A549 (cell line): ENCODE results near the gene HNRNPAB. TPM values are rescaled to one million over a fixed set of nuclear protein-coding genes. Genes with fewer than 3 reads are reported as not detected.

ENCODE experiments used
- ATAC-seq, 2 experiments: fragments of 200-7000 bp in 1 of 2; fragments of >200 bp in 1 of 2; cut with Nextera tagmentation in 1 of 2; cut with Tn5 transposase in 1 of 2; 3 replicates each; pipeline versions ENCODE4 v1.8.0 to v1.9.1; 2018 to 2020; ENCODE audit warnings: mild to moderate bottlenecking in 1 of 2, moderate library complexity in 1 of 2
- CTCF ChIA-PET: fragments of 300-600 bp; sonication (Branson Sonifier 250); formaldehyde crosslinking; extraction: SDS; loops from one replicate; lab custom pipeline; 2021; ENCODE audit warnings: antibody characterized with exemption, inconsistent platforms; lab: Yijun Ruan, JAX
- POLR2A ChIA-PET: fragments of 350-600 bp; formaldehyde crosslinking; extraction: SDS; loops from one replicate; lab custom pipeline; 2021; ENCODE audit warnings: antibody characterized with exemption, inconsistent platforms; lab: Yijun Ruan, JAX
- DNase-seq, 2 experiments: peaks; one replicate each; pipeline versions ENCODE4 v3.0.0 to v3.0.0-alpha.2; 2011 to 2016; ENCODE audit warnings: low read depth in 1 of 2, low spot score in 1 of 2
- FAIRE-seq: peaks from 2 replicates; lab custom pipeline; 2011; peaks lifted over from hg19 to GRCh38; lab: Jason Lieb, UNC
- H3K27ac ChIP-seq, 2 experiments: fragments of >200 bp; sonication (Bioruptor Twin); formaldehyde crosslinking; 3 replicates each; pipeline ENCODE4 v1.5.1; 2016 to 2017
- H3K4me1 ChIP-seq: fragments of >200 bp; sonication (Bioruptor Twin); formaldehyde crosslinking; 3 replicates; pipeline ENCODE4 v1.6.1; 2016
- H3K4me2 ChIP-seq: fragments of >200 bp; sonication (Bioruptor Twin); formaldehyde crosslinking; 3 replicates; pipeline ENCODE4 v1.6.1; 2016
- H3K4me3 ChIP-seq: fragments of >200 bp; sonication (Bioruptor Twin); formaldehyde crosslinking; 3 replicates; pipeline ENCODE4 v1.5.1; 2016
- H3K9me3 ChIP-seq: fragments of >200 bp; sonication (Bioruptor Twin); formaldehyde crosslinking; 3 replicates; pipeline ENCODE4 v1.6.1; 2016
- CHD4 ChIP-seq: fragments of 200-600 bp; sonication (generic); IDR thresholded peaks from 2 replicates; pipeline ENCODE4 v1.6.1; 2016; ENCODE audit warnings: antibody characterized with exemption, mild to moderate bottlenecking, borderline replicate concordance
- E2F6 ChIP-seq: IDR thresholded peaks from 2 replicates; pipeline ENCODE4 v1.6.1; 2012; ENCODE audit warnings: low read depth, borderline replicate concordance
- EHMT2 ChIP-seq: fragments of 200-600 bp; sonication (generic); IDR thresholded peaks from 2 replicates; pipeline ENCODE4 v1.6.1; 2016; ENCODE audit warnings: antibody characterized with exemption, low read depth, mild to moderate bottlenecking, moderate library complexity
- ELK1 ChIP-seq: fragments of 150-350 bp; IDR thresholded peaks from 2 replicates; pipeline ENCODE4 v1.6.1; 2014; ENCODE audit warnings: low read depth, mild to moderate bottlenecking, low read length
- EP300 ChIP-seq, 2 experiments: fragments of >200 bp; sonication (Bioruptor Twin); formaldehyde crosslinking; IDR thresholded peaks; 2 replicates in 1 of 2; 3 replicates in 1 of 2; pipeline ENCODE4 v1.6.1; 2016 to 2017
- FOSL2 ChIP-seq, 2 experiments: fragments of 450-650 bp in 1 of 2; fragments of >200 bp in 1 of 2; sonication (Bioruptor Twin) in 1 of 2; formaldehyde crosslinking; IDR thresholded peaks; 2 replicates each; pipeline versions ENCODE4 v1.5.0 to v1.6.1; 2016 to 2020; ENCODE audit warnings: mild to moderate bottlenecking in 1 of 2, moderate library complexity in 1 of 2
- FOXS1 ChIP-seq: fragments of 250-450 bp; sonication (Bioruptor Pico); IDR thresholded peaks from 2 replicates; pipeline ENCODE4 v1.5.0; 2020; ENCODE audit warnings: mild to moderate bottlenecking, moderate library complexity
- HES2 ChIP-seq: fragments of >200 bp; sonication (Bioruptor Twin); formaldehyde crosslinking; IDR thresholded peaks from 2 replicates; pipeline ENCODE4 v1.6.1; 2016
- HMGXB4 ChIP-seq: fragments of 250-450 bp; sonication (Bioruptor Pico); IDR thresholded peaks from 2 replicates; pipeline ENCODE4 v1.5.0; 2021; ENCODE audit warnings: mild to moderate bottlenecking, moderate library complexity, borderline replicate concordance
- HOXB13 ChIP-seq: fragments of 250-450 bp; sonication (Bioruptor Pico); IDR thresholded peaks from 2 replicates; pipeline ENCODE4 v1.5.0; 2020; ENCODE audit warnings: low read depth, mild to moderate bottlenecking, moderate library complexity
- HOXB5 ChIP-seq: fragments of 250-450 bp; sonication (Bioruptor Pico); IDR thresholded peaks from 2 replicates; pipeline ENCODE4 v1.5.0; 2020; ENCODE audit warnings: mild to moderate bottlenecking, moderate library complexity
- NR3C1 ChIP-seq: fragments of >200 bp; sonication (Bioruptor Twin); formaldehyde crosslinking; IDR thresholded peaks from 3 replicates; pipeline ENCODE4 v1.6.1; 2017
- PHF8 ChIP-seq: fragments of 200-600 bp; sonication (generic); IDR thresholded peaks from 2 replicates; pipeline ENCODE4 v1.6.1; 2016; ENCODE audit warnings: low read depth, mild to moderate bottlenecking, antibody characterized with exemption, moderate library complexity, borderline replicate concordance
- SMC3 ChIP-seq: fragments of >200 bp; sonication (Bioruptor Twin); formaldehyde crosslinking; IDR thresholded peaks from 3 replicates; pipeline ENCODE4 v1.6.1; 2018; ENCODE audit warnings: inconsistent platforms
- SREBF2 ChIP-seq: fragments of 450-650 bp; IDR thresholded peaks from 2 replicates; pipeline ENCODE4 v1.6.1; 2014; ENCODE audit warnings: mild to moderate bottlenecking, moderate library complexity
- WGBS: methylation state at CpG from one replicate; pipeline ENCODE4 v1.1.6; 2017; ENCODE audit errors: missing lambda C conversion rate; 5-methylcytosine and 5-hydroxymethylcytosine counted together
- polyA plus RNA-seq, 4 experiments: library from polyadenylated mRNA; depleted of rRNA in 3 of 4; stranded (reverse); fragments of >200 nt; fragmentation: RNase III in 1 of 4; extraction: RNeasy Plus Mini Kit Qiagen cat#74134 plus additional on column Dnase treatment in 1 of 4; gene quantifications; 2 replicates in 3 of 4; 3 replicates in 1 of 4; pipeline ENCODE4 v1.2.3, GENCODE V29; 2011 to 2017
- TF ChIP-seq, protein P1 (sequence below): fragments of >200 bp; sonication (Bioruptor Twin); formaldehyde crosslinking; IDR thresholded peaks from 3 replicates; pipeline ENCODE4 v1.5.1; 2016
- TF ChIP-seq, protein P2 (sequence below): fragments of 450-650 bp; IDR thresholded peaks from 2 replicates; pipeline ENCODE4 v1.6.1; 2014; ENCODE audit warnings: antibody characterized with exemption

HNRNPAB gene
- polyA plus RNA-seq, 2 of the 4 experiments (the other 2 are of a cell fraction): 200 to 352 TPM

DNA sequence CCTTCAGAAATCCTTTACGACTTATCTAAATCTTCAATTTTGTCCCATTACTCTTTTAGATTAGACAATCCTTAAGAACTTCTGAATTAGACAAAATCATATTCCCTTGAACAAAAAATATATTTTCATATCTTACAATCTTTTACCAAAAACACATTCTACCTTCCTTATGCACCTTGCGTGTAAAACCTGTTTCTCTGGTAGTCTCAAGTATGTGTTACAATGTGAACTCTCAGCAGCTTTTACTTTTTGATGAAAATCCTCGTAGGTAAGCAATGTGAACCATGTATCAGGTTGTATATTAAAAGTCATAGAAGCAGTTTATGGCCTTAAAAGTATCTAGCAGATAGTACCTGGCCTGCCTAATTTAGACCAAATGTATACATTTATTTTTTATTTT, 29.9 kb upstream of the HNRNPAB start:
- POLR2A ChIA-PET: interaction anchor here (1.3 kb wide), 1 partner anchor 30 kb away, joined by 3 read pairs; the partner anchor contains the start of gene HNRNPAB

DNA sequence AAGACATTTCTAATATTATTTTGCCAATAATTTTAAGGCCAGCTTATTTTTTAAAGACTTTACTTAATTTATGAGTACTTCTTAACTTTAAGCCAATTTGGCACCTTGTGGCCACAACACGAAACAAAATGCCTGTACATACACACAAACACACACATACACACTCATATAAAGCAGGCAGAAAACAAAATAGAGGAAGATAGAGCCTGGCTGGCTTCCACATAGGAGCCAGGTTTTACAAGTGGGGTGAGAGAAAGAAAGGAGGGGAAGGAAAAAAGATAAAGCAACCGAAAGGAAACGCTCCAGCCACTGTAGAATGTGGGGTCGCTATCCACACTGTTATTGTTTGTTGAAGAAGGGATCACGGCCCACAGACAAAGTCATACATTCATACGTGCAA, 27.5 kb upstream of the HNRNPAB start:
- POLR2A ChIA-PET: no interaction called here
- ATAC-seq (no peak), FAIRE-seq (no peak), DNase-seq (no peak)
- 68% methylated on average over 6 of the region's 6 CpGs for WGBS
- H3K4me3 ChIP-seq: no peak overlapping the region
- H3K27ac ChIP-seq: no peak overlapping the region
- TF ChIP-seq, protein P1, sequence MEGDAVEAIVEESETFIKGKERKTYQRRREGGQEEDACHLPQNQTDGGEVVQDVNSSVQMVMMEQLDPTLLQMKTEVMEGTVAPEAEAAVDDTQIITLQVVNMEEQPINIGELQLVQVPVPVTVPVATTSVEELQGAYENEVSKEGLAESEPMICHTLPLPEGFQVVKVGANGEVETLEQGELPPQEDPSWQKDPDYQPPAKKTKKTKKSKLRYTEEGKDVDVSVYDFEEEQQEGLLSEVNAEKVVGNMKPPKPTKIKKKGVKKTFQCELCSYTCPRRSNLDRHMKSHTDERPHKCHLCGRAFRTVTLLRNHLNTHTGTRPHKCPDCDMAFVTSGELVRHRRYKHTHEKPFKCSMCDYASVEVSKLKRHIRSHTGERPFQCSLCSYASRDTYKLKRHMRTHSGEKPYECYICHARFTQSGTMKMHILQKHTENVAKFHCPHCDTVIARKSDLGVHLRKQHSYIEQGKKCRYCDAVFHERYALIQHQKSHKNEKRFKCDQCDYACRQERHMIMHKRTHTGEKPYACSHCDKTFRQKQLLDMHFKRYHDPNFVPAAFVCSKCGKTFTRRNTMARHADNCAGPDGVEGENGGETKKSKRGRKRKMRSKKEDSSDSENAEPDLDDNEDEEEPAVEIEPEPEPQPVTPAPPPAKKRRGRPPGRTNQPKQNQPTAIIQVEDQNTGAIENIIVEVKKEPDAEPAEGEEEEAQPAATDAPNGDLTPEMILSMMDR: no peak
- TF ChIP-seq, protein P2, sequence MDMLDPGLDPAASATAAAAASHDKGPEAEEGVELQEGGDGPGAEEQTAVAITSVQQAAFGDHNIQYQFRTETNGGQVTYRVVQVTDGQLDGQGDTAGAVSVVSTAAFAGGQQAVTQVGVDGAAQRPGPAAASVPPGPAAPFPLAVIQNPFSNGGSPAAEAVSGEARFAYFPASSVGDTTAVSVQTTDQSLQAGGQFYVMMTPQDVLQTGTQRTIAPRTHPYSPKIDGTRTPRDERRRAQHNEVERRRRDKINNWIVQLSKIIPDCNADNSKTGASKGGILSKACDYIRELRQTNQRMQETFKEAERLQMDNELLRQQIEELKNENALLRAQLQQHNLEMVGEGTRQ: no peak
- TF ChIP-seq FOSL2 (IDR thresholded peaks at IDR 0.05) (no peak), FOSL2 (CRISPR knock-in tag; IDR thresholded peaks at IDR 0.05) (no peak), SREBF2 (no peak), PHF8 (no peak), HMGXB4 (CRISPR knock-in tag) (no peak), E2F6 (no peak), CHD4 (no peak), HES2 (no peak), FOXS1 (no peak), EP300 (IDR thresholded peaks at IDR 0.05) (no peak), HOXB5 (no peak), ELK1 (no peak), NR3C1 (no peak), EHMT2 (no peak), SMC3 (no peak)
- H3K4me2 ChIP-seq: no peak overlapping the region
- 0 out of 3 replicates have a peak, but pooled peaks cover 4% of the 10 kb centered on the region for H3K9me3 ChIP-seq
- no peaks in the 10 kb centered on the region for H3K4me1 ChIP-seq
- CTCF ChIA-PET: no interaction called here

More for the DNA sequence above, 29.9 kb upstream of the HNRNPAB start:
- H3K27ac ChIP-seq: no peak overlapping the region
- 74% methylated on average over 3 of the region's 3 CpGs for WGBS
- ATAC-seq (no peak), FAIRE-seq (no peak), DNase-seq (no peak)
- no peak overlapping the region for H3K4me2 ChIP-seq
- CTCF ChIA-PET: interaction anchor here (1.2 kb wide), 1 partner anchor 11 kb away, joined by 4 read pairs; no protein-coding TSS in a partner anchor
- TF ChIP-seq HOXB13: no peak
- no peak overlapping the region for H3K4me3 ChIP-seq
- no peaks in the 10 kb centered on the region for H3K4me1 ChIP-seq
- 0 out of 3 replicates have a peak, but pooled peaks cover under 1% of the 10 kb centered on the region for H3K9me3 ChIP-seq
